ENCODE measurements around the gene MR1.
"Not testable (repeated sequence)": the region's sequence is repeated elsewhere in the genome, so short reads cannot be mapped to it uniquely, and the experiment has no call there.

MR1 gene

DNA sequence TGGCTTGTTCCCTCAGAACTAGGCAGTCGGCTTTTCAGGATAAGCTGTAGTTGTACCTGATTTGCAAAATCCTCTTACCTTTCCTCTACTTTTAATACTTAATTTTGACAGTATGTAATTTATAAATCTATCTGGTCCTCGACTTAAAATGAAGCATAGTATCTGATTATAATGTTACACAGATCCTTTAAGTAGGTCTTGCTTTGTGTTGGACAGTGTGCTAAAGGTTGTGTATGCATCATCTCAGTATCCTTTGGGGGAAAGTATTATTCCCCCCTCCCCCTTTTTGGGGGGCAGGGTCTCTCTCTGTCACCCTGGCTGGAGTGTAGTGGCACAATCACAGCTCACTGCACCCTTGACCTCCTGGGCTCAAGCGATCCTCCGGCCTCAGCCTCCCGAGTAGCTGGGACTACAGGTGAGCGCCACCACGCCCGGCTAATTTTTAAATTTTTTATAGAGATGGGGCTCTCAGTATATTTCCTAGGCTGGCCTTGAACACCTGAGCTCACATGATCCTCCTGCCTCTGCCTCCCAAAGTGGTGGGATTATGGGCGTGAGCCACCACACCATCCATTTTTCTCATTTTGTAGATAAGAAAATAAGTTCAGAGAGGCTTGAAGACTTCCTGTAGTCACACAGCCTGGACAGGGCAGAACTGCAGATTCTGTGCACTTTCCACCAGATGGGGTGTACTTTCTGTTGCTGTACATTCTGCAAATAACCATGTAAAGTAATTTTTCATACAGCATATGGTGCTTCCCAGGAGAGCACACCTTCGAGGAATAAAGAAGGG is 10.3 kb upstream of the MR1 start:
- DNase-seq (ENCODE audit: low read depth): no peak
- peak overlapping the region; percentile 47 for H3K4me3 ChIP-seq (ENCODE audit: low read depth, low read length)
- TF ChIP-seq MYC (IDR thresholded peaks at IDR 0.05; ENCODE audit: low read depth, low read length) (no peak), POLR2A (IDR thresholded peaks at IDR 0.05; ENCODE audit: extremely low read depth, insufficient read length) (no peak)

DNA sequence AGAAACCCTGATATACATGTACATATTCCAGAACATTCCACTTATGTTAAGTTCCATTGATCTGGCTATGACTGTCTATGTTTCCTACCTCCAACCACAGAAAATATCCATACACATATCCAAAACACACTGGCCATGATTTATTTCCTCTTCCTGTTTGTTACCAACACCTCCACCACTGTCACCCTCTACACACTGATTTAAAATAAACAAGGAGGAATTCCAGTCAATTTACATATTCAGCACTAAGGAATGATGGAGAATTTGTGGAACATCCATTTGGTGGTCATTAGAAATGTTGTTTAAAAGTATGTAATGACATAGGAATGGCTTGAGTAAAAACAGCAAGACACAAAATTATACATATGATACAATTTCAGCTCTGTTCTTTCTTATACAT is 5.6 kb upstream of the MR1 start:
- TF ChIP-seq POLR2A (IDR thresholded peaks at IDR 0.05; ENCODE audit: extremely low read depth, insufficient read length) (no peak), MYC (IDR thresholded peaks at IDR 0.05; ENCODE audit: low read depth, low read length) (no peak)
- TF ChIP-seq, protein P1, sequence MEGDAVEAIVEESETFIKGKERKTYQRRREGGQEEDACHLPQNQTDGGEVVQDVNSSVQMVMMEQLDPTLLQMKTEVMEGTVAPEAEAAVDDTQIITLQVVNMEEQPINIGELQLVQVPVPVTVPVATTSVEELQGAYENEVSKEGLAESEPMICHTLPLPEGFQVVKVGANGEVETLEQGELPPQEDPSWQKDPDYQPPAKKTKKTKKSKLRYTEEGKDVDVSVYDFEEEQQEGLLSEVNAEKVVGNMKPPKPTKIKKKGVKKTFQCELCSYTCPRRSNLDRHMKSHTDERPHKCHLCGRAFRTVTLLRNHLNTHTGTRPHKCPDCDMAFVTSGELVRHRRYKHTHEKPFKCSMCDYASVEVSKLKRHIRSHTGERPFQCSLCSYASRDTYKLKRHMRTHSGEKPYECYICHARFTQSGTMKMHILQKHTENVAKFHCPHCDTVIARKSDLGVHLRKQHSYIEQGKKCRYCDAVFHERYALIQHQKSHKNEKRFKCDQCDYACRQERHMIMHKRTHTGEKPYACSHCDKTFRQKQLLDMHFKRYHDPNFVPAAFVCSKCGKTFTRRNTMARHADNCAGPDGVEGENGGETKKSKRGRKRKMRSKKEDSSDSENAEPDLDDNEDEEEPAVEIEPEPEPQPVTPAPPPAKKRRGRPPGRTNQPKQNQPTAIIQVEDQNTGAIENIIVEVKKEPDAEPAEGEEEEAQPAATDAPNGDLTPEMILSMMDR (IDR thresholded peaks at IDR 0.05; ENCODE audit: low read depth, low read length): no peak
- TF ChIP-seq, protein P2, sequence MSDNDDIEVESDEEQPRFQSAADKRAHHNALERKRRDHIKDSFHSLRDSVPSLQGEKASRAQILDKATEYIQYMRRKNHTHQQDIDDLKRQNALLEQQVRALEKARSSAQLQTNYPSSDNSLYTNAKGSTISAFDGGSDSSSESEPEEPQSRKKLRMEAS (IDR thresholded peaks at IDR 0.05; ENCODE audit: low read depth, low read length): no peak
- no peak for DNase-seq (ENCODE audit: low read depth)
- no peak overlapping the region for H3K4me3 ChIP-seq (ENCODE audit: low read depth, low read length)

DNA sequence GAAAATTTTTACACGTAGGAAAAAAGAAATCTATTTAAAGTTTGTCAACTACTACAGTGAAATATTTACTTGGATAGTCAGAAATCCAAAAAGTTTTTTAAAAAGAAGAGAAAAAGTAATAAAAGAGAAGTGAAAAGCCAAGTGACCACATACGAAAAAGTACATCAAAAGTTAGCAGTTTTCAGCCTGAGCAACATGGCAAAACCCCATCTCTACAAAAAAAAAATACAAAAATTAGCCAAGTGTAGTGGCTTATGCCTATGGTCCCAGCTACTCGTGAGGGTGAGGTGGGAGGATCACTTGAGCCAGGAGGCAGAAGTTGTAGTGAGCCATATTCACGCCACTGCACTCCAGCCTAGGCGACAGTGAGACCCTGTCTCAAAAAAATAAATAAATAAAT is 5.2 kb upstream of the MR1 start:
- DNase-seq (ENCODE audit: low read depth): no peak
- no peak for TF ChIP-seq MYC (IDR thresholded peaks at IDR 0.05; ENCODE audit: low read depth, low read length)
- TF ChIP-seq, protein P1 (IDR thresholded peaks at IDR 0.05; ENCODE audit: low read depth, low read length): no peak
- TF ChIP-seq POLR2A (IDR thresholded peaks at IDR 0.05; ENCODE audit: extremely low read depth, insufficient read length): no peak
- TF ChIP-seq, protein P2 (IDR thresholded peaks at IDR 0.05; ENCODE audit: low read depth, low read length): no peak

DNA sequence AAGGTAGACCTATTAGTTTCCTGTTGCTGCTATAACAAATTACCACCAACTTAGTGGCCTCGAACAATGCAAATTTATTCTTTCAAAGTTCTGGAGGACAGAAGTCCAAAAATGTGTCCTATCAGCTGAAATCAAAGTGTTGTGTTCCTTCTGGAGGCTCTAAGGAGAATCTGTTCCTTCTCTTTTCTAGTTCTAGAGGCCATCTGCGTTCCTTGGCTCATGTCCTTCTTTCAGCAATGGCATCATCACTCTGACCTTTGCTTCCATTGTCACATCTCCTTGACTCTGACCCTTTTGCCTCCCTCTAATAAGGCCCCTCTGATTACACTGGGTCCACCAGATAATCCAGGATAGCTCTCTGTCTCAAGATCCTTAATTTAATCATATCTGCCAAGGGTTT is 1.2 kb upstream of the MR1 start:
- no peak for DNase-seq (ENCODE audit: low read depth)
- TF ChIP-seq, protein P1 (IDR thresholded peaks at IDR 0.05; ENCODE audit: low read depth, low read length): no peak
- TF ChIP-seq, protein P2 (IDR thresholded peaks at IDR 0.05; ENCODE audit: low read depth, low read length): no peak
- no peak for TF ChIP-seq POLR2A (IDR thresholded peaks at IDR 0.05; ENCODE audit: extremely low read depth, insufficient read length)
- TF ChIP-seq MYC (IDR thresholded peaks at IDR 0.05; ENCODE audit: low read depth, low read length): no peak
- H3K4me3 ChIP-seq (ENCODE audit: low read depth, low read length): no peak overlapping the region

More for the DNA sequence above, 5.2 kb upstream of the MR1 start:
- H3K4me3 ChIP-seq (ENCODE audit: low read depth, low read length): no peak overlapping the region

DNA sequence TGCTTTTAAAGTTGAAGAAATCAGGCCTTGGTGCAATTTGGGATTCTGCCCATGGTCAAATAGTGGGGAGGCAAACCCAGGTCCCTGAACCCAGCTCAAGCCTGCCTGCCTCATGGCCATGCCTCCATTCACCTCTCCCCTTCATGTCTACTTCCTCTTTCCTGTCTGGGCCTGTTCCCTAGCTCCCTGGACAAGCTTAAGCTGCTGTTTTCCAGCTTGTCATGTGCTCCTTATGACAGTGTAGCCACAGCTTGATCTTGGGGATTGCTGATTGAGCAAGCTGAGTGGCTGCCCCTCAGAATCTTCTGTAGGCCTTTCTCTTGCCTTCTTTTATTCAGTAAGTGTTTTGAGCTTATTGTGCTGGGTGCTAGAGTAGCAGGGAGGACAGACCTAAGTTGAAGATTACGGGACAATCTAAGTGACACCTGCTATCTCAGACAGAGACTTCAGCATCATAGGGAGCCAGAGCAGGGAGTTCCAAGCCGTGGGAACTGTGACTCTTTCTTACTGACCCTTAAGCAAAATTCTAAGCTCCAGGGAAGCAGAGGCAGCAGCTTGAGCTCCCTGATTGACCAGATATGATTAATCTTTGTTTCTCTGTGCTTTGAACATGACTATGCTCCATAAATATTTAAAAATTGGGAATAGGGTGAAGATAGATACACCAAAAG is 520 bp upstream of the MR1 start:
- peak; percentile 82 for DNase-seq (ENCODE audit: low read depth)
- TF ChIP-seq MYC (IDR thresholded peaks at IDR 0.05; ENCODE audit: low read depth, low read length): peak; percentile 46; the same call in 1 of the 2 replicates
- TF ChIP-seq, protein P1 (IDR thresholded peaks at IDR 0.05; ENCODE audit: low read depth, low read length): no peak
- TF ChIP-seq, protein P2 (IDR thresholded peaks at IDR 0.05; ENCODE audit: low read depth, low read length): peak; percentile 64
- peak overlapping the region; percentile 94 for H3K4me3 ChIP-seq (ENCODE audit: low read depth, low read length)

DNA sequence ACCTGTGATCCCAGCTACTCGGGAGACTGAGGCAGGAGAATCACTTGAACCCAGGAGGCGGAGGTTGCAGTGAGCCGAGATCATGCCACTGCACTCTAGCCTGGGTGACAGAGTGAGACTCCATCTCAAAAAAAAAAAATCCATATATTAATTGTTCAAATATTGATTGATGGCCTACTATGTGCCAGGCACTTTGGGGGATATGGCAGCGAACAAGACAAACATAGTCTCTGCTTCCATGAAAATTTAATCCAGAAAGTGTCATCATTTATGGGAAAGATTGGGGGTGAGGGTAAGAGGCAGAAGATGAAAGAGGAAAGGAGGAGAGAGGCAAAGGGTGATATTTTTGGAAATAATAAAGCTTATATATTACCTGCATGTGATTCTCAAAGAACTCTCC is 1.4 kb downstream of the MR1 start:
- H3K4me3 ChIP-seq (ENCODE audit: low read depth, low read length); DNase-seq (ENCODE audit: low read depth): not testable (repeated sequence)
